SK-N-SH treated with all-trans-retinoic acid at 6 μM for 48 hours (cell line): ENCODE results near the gene SDK1.

Source experiments
- PATZ1 ChIP-seq: fragments of 250-450 bp; sonication (Bioruptor Pico); IDR thresholded peaks from 2 replicates; pipeline ENCODE4 v1.8.0; 2020; ENCODE audit warnings: mild to moderate bottlenecking, moderate library complexity, borderline replicate concordance
- RARB ChIP-seq: fragments of 250-450 bp; sonication (Bioruptor Pico); IDR thresholded peaks from 2 replicates; pipeline ENCODE4 v1.8.0; 2021; ENCODE audit warnings: mild to moderate bottlenecking, moderate library complexity
- ZFP30 ChIP-seq: fragments of 450-650 bp; formaldehyde crosslinking; IDR thresholded peaks from 2 replicates; pipeline ENCODE4 v1.5.0; 2022; ENCODE audit warnings: mild to moderate bottlenecking, moderate library complexity

GRCh38 chr7:4149236-4149635 is 848.2 kb downstream of the SDK1 start:
- TF ChIP-seq PATZ1 (CRISPR knock-in tag) (no peak), RARB (CRISPR knock-in tag) (no peak), ZFP30 (CRISPR knock-in tag) (no peak)
